CD4-positive, alpha-beta T cell treated with Interleukin-15 for 1 hour (primary cell): ENCODE measurements around the gene GLT8D2.

ENCODE experiments used
- DNase-seq: peaks from one replicate; pipeline ENCODE4 v3.0.0-alpha.2; 2020

GLT8D2 gene

DNA sequence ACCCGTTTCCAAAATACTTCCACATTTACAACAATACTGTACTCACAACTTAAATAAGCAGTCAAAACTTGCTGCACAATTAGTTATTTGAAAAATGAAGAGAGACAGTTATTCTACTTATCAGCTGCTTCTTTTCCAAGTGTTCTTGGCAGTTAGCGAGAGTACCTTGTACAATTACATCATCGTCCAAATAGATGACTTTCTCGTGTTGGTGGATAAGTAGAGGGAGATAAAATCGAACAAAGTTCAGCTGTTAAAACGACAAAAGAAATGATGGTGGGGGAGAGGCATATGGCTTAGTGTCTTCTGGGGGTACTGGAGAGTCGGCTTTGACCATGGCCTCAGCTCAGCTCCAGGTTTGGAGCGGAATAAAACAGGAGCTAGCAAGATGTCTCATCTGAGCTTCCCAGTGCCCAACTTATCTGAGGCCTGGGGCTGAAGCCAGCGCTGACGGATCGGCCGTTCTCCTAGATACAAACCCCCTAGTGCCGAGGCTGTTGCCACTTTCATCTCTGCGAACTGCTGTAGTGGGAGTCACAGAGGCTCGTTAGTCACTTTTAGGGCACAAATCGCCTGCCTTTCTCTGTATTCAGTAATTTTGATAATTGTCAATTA, 52.6 kb downstream of the GLT8D2 start:
- DNase-seq = no peak

DNA sequence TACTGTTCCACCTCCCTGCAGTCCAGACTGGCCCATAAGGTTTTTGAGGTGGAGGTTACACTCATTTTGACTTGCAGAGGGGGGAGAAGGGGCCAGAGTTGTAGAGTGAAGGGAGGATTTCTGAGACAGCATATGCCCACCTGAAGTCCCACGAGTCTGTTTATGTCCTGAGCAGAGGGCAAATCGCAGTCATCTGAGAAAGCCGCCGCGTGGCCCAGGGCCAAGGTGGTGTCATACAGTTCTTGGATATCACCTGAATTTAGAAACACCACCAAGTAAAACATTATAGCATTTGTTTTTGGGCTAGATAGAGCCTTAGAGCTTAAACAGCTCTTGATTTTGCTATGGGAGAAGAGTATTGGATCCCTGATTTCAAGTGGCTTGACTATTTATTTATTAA, 53.4 kb downstream of the GLT8D2 start:
- DNase-seq = no peak

DNA sequence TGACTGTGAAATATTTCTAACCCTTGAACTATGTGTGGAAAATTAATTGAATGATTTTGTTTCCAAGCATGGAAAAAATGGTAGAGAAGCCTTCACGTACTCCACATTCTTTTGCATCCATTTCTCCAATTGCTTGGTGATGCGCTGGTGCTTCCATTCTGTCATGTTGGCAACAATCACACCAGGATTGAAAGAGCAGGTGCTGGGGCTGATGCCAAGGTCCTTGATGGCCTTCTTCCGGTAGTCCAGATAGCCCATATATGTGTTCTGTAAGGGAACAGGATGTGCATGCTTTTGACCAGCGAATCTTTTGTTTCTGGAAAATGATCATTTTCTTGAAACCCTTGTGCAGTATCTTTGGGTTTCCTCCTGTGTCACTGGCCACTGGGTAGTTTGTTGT, 55.8 kb downstream of the GLT8D2 start:
- no peak for DNase-seq

DNA sequence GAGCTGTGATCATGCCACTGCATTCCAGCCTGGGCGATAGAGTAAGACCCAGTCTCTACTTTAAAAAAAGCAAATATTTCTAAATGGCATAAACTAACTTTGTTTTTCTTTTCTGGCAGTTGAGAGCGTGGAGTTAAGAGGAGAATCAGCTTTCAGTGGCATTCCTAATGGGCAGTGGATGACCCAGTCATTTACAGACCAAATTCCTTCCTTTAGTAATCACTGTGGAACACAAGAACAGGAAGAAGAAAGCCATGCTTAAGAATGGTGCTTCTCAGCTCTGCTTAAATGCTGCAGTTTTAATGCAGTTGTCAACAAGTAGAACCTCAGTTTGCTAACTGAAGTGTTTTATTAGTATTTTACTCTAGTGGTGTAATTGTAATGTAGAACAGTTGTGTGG, 63.2 kb downstream of the GLT8D2 start:
- no peak for DNase-seq

DNA sequence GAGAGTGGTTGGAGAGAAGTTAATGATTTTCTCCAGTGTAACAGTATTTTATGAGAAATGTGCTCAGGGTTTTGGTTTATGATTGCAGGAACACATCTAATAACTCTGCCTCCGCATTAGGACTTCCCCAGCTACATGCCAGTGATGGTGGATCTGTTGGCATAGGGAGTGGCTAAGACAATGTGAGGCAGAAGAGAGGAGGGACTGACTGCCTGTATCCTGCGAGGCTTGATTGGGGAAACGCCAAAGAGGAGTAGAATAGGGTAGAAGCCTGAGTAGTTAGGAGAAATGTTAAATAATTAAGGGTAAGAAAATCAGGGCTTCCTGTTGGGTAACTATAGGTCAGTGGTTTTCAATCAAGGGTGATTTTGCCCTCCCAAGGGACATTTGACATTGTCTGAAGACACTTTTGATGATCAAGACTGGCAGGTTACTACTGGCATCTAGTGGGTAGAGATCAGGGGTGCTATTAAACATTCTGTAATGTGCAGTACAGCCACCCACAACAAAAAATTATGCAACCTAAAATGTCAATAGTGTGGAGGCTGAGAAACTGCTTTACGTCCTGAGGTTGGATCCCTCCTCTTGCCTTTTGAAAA, 71.5 kb downstream of the GLT8D2 start:
- DNase-seq = no peak

DNA sequence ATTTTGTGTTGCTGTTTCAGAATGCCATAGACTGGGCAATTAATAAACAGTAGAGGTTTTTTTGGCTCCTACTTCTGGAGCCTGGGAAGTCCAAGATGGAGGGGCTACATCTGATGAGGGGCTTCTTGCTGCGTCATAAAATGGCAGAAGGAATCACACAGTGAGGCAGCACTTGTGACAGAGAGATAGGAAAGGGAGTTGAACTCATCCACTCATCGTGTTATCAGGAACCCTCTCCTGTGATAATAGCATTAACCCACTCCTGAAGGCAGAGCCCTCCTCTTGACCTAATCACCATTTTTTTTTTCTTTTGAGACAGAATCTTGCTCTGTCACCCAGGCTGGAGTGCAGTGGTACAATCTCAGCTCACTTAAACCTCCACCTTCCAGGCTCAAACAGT, 74.6 kb downstream of the GLT8D2 start:
- DNase-seq = no peak

DNA sequence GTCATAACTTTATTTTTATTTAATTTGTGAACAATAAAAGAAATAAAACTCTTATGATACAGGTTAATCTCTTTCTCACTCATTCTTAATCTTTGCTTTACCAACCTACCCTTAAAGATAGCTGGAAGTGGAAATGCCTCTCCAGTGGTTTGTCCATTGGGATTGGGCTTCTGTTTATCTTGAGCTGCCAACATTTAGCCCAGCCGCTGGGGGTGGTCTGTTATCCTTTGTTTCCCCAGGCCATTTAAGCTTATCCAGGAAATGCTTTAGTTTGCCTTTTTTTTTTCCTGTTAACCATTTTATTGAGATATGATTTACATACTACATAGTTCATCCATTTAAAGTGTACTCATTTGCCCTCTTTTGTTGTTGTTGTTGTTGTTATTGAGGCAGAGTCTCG, 76.1 kb downstream of the GLT8D2 start:
- DNase-seq = no peak

DNA sequence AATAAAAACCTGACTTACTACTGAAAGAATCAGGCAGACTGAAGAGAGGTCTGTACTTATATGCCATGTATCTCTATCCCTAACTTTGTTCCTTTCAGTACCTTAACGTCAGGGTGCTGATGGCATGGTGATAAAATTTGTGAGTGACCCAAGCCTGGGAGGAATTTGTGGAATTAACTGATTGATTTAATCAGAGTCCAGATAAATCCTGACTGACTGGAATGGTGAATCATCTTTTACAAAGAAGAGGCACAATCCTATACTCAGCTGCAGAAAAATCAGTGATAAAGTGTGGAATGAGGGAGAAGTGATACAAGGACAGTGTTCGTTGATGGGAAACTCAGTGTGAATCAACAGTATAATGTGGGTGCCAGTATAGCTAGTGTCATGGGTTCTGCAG, 80.6 kb downstream of the GLT8D2 start:
- no peak for DNase-seq

DNA sequence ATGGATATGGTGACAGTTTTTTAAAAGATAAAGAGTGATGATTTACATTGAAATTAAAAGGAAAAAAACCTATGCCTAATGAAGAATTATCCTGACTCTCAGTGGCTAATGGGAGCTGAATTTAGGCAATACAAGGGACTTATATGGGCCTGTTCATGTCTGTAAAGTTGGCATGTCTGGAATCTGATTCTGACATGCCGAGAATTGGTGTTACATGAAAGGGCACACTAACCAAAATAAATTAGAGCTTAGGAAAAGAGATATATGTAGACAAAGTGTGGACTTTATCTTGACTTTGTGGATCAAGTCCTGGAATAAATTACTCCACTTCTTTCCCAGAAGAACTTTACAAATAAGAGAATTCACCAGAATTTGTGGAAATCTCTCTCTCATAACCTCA, 83.3 kb downstream of the GLT8D2 start:
- no peak for DNase-seq

DNA sequence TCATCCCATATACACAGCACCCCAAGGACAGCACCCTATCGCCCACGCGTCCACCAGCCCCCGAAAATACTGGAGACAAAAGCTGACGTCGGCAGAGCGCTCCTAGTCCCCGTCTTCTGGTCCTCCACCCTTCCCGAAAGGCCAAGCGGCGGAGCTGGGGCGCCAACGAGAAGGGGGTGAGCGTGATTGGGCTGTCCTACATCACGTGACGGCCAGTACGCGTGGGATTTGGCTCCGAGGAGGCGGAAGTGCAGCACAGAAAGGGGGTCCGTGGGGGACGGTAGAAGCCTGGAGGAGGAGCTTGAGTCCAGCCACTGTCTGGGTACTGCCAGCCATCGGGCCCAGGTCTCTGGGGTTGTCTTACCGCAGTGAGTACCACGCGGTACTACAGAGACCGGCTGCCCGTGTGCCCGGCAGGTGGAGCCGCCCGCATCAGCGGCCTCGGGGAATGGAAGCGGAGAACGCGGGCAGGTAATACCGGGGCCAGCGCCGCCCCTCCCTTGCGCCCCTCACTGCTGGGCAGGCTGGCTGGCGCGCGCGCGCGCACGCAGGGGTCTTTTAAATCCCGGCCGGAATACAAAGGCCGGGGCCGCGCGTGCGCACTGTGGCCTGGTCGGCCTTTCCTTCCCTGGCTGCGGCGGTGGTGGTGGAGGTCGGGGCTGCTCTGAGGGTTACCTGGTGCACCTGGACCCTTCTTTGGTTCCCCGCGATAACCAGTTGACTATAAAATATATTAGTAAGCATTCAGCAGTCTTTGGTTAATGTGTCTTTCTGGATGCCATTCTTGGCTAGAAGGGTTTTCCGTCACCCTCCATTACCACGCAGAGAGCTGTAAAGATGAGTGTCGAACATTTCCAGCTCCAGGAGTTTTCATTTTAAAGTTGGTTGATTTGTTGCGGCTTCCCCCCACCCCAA, 84.1 kb downstream of the GLT8D2 start, which contains the start of gene TDG:
TDG (plus strand) TSS at position 283 of the 915 bp plus-strand sequence; CDS start at position 449, 166 bp downstream.
- peak; percentile 98 for DNase-seq

DNA sequence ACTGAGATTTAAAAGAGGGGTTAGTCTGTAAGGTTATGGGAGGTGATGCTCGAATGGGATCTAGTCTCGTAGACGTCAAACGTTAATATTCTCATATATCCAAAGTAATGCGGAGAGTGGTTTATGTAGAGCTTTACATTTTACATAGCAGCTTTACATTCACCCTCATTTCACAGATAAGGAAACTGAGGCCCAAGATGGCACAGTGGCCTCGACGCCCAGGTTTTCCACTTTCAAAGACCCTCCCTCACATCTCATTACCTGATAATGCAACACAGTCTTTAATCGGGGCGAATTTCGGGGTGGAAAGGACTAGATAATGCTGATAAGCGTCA, 84.8 kb downstream of the GLT8D2 start:
- no peak for DNase-seq

DNA sequence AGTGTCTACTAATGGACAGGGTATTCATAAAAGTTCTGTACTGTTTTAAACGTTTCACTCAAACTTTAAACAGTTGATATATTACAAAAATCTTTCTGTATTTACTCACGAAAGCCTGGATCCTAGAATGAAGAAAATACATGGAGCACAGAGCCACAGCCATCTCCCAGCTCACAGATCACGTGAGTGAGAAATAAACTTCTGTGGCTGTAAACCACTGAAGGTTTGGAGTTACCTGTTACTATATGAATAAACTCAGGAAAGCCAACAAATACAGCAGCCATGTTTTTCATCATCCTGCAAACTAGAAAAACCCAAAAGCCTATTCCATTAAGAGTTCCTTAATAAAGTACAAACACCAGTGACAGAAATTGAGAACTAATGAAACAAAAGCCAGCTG, 85.2 kb downstream of the GLT8D2 start:
- no peak for DNase-seq

DNA sequence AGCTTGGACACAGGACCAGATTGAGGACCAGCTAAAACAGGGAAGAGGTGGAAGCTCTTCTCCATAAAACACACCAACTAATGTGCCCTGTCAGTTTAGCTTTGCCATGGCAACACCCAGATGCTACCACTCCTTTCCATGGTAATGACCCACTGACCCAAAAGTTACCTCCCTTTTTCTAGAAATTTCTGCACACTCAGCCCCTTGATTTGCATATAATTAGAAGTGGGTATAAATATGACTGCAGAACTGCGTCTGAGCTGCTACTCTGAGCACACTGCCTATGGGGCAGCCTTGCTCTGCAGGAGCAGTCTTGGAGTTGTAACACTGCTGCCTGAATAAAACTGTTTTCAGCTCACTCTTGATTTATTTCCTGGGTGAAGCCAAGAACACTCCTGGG, 87.5 kb downstream of the GLT8D2 start:
- DNase-seq = no peak

DNA sequence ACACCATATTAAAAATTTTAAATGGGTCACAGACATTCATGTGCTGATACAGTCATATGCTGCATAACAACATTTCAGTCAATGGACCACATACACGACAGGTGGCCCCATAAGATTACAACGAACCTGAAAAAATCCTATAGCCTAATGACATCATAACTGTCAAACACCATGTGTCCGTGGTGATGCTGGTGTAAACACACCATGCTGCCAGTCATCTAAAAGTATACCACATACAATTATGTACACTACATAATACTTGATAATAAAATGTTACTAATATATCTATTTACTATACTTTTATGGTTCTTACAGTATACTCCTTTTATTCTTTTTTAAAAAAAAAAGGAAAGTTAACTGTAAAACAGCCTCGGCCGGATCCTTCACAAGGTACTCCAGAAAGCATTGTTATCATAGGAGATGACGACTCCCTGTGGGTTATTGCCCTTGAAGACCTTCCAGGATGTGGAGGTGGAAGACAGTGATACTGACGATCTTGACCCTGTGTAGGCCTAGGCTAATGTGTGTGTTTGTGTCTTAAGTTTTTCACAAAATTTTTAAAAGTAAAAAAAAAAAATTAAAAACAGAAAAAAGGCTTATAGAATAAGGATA, 89.3 kb downstream of the GLT8D2 start:
- DNase-seq = no peak

DNA sequence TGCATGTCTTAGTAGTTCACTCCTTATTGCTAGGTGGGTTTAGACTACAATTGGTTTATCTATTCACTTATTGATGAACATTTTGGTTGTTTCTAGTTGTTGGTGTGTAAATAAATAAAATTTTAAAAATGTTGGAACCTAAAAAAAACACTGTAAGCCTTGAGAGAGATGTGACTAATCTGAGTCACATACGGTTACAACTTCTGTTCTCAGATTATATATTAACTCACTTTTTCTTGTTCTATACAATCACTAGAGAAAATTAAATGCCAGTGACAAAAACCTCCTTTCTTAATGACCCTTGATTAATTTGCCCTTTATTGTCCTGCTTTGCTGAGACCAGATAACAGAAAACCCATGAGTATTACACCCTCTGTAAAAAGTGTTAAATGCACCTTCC, 91.4 kb downstream of the GLT8D2 start:
- no peak for DNase-seq

DNA sequence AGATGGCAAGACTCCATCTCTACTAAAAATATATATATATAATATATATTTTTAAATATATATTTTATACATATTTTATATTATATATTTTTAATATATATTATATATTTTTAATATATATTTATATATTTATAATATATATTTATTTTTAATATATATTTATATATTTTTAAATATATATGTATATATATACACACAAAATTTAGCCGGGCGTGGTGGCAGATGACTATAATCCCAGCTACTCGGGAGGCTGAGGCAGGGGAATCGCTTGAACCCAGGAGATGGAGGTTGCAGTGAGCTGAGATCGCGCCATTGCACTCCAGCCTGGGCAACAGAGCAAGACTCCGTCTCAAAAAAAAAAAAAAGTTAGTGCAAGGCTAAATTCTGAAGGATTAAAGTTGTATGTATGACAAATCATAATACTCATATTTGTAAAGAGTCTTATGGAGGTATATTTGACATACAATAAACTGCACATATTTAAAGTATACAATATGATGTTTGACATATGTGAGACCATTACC, 92.1 kb downstream of the GLT8D2 start:
- DNase-seq = no peak

DNA sequence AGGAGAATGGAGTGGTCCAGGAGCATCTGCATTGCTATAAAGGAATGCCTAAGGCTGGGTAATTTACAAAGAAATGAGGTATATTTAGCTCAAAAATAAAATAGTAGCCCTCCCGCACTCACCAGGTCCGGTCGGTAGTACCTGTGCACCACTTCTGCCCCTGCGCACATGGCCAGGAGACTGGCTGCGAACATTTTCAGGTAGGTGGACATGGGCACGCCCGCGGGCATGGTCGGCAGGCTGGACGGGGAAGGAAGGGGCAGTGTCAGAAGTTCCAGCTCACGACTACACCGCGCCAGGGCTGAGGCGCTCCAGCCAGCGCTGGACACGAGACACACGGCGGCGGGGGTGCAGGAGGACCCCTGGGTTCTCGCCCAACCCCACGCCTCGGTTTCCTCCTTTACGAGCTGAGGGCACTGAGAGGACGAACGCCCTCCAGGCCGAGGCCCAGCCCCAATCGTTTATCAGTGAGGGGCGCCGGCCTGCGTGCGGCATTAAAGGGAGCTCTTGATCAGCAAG, 93.4 kb downstream of the GLT8D2 start:
- DNase-seq = no peak

DNA sequence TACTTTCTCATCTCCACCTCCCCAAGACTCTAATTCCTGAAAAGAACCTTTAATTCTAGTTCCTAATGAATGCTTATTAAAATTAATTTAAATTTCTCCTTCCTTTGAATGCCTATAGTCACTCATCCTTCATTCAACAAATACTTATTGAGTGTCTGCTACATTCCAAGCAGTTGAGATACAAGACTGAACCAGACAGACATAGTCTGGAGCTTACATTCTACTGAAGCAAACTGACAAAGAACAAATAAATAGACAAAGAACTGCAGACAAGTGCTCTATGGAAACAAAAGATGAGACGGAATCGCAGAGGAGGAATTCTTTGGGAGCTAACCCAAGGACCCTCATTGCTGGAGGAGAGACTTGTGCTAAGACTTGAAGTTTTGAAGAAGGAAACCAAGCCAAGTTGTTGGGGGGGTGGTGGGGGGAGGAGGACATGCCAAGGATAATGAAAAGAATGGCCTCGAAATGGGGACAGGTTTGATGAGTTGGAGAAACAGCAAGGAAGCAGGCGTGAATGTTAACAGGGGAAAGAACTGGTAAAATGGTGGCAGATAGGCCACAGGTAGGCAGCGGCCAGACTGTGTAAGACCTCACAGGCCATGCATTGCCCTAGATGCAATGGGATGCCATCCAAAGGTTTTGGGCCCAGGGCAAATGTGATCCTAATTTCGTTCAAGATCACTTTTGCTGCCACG, 94.0 kb downstream of the GLT8D2 start:
- DNase-seq = no peak

DNA sequence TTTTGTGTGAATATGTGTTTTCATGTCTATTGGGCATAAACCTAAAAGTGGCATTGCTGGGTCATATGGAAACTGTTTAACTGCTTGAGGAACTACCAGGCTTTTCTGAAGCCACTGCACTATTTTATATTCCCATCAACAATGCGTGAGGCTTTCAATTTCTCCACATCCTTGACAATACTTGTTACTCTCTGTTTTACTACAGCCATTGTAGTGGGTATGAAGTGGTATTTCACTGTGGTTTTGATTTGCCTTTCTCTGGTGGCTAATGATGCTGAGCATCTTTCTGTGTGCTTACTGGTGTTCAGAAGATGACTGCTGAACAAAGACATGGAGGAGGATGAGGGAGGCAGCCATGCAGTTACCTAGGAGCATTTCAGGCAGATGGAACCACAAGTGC, 97.5 kb downstream of the GLT8D2 start:
- DNase-seq = no peak

DNA sequence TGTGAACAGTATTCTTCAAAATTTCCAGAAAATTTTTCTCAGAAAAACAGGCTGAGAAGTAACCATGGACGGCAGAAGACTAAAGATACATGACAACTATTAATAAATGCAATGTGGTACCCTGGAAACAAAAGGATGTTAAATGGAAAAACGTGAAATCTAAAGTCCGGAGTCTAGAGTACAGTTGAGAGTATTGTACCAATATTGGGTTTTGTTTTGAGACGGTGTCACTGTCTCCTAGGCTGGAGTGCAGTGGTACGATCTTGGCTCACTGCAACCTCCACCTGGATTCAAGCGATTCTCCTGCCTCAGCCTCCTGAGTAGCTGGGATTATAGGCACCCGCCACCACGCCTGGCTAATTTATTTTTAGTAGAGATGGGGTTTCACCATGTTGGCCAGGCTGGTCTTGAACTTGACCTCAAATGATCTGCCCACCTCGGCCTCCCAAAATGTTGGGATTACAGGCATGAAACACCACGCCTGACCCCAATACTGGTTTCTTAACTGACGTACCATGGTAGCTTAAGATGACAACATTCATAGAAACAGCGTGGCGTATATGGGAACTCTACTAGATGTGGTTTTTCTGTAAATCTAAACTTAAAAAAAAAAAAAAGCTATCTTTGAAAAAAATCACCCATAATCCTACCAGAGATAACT, 101.1 kb downstream of the GLT8D2 start:
- DNase-seq = no peak

DNA sequence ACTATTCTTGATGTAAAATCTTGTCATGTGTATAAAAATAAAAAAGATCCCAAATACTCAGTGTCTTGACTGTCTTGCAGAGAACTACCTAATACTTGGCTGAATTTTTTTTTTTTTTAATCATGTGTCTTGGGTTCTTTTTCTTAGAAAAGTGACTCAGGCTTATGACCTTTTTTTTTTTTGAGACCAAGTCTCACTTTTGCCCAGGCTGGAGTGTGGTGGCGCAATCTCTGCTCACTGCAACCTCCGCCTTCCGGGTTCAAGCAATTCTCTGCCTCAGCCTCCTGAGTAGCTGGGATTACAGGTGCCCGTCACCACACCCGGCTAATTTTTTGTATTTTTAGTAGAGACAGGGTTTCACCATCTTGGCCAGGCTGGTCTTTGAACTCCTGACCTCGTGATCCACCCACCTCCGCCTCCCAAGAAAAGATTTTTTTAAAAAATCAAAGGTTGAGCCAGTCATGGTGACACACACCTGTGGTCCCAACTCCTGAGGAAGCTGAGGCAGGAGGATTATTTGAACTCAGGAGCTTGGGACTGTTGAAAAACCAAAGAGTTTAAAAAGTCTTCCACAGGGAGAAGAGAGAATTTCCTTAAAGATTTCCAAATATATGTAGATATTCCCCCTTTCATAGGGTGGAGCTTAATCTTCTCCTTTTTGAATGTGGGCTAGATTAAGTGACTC, 102.0 kb downstream of the GLT8D2 start:
- DNase-seq = no peak
